ENCODE results near the gene BMPER. TPM values are rescaled to one million over a fixed set of nuclear protein-coding genes. Genes with fewer than 3 reads are reported as not detected.

Gene BMPER
- total and polyA plus RNA-seq, 7 experiments from 2014 or later, result 0.37 to 0.81 (median 0.44) TPM; not detected in 4

GRCh38 chr7:33901847-33902246 lies 3.5 kb upstream of the BMPER start:
- H3K4me1 ChIP-seq (ENCODE audit: control insufficient read depth in 2 of 2, insufficient read depth in 2 of 2, low read length in 2 of 2), result peaks cover 0 to 4% of the 10 kb centered on the region in 2 donors
- CTCF ChIA-PET, result interaction anchor here (1.0 kb wide), 1 partner anchor 716 kb away, joined by 3 read pairs; no protein-coding TSS in a partner anchor
- no peak overlapping the region for H3K27ac ChIP-seq (ENCODE audit: low read depth, low read length)
- H3K27me3 ChIP-seq (ENCODE audit: control insufficient read depth in 2 of 2, insufficient read depth in 2 of 2, low read length in 2 of 2), result peaks cover 4 to 13% of the 10 kb centered on the region in 2 donors
- no peak overlapping the region for H3K4me3 ChIP-seq (ENCODE audit: low read length)
- Mint-ChIP-seq H3K27ac (no peak overlapping the region), H3K9me3 (no peaks in the 10 kb centered on the region), H3K4me1 (peaks cover 7 to 15% (median 10%) of the 10 kb centered on the region in 7 donors), H3K27me3 (peaks cover 63 to 81% (median 68%) of the 10 kb centered on the region in 5 donors), H3K36me3 (no peaks in the 10 kb centered on the region), H3K4me3 (no peak overlapping the region)
- ATAC-seq (no peak), DNase-seq (no peak)
- H3K9me3 ChIP-seq (ENCODE audit: control insufficient read depth in 2 of 3, low read length in 3 of 3), result no peaks in the 10 kb centered on the region
- POLR2A ChIA-PET, result no interaction called here
- no peaks in the 10 kb centered on the region for H3K36me3 ChIP-seq (ENCODE audit: control insufficient read depth in 2 of 3, insufficient read depth in 3 of 3, low read length in 3 of 3)
- intact Hi-C loops (cut with micrococcal nuclease), result no loop called here

GRCh38 chr7:33902746-33903145 lies 2.6 kb upstream of the BMPER start:
- no peak overlapping the region for H3K27ac Mint-ChIP-seq

GRCh38 chr7:33903791-33904680 lies 1.3 kb upstream of the BMPER start:
- intact Hi-C loops (cut with micrococcal nuclease), result no loop called here
- H3K4me3 ChIP-seq (ENCODE audit: low read length), result no peak overlapping the region
- CTCF ChIA-PET, result no interaction called here

More at GRCh38 chr7:33902746-33903145, 2.6 kb upstream of the BMPER start:
- Mint-ChIP-seq H3K27me3 (peaks cover 69 to 84% (median 72%) of the 10 kb centered on the region in 5 donors), H3K4me3 (peak overlapping the region in 3 of 10 donors; percentile 9 to 64 (median 33)), H3K36me3 (no peaks in the 10 kb centered on the region), H3K9me3 (no peaks in the 10 kb centered on the region), H3K4me1 (peaks cover 7 to 15% (median 10%) of the 10 kb centered on the region in 7 donors)
- CTCF ChIA-PET, result no interaction called here
- intact Hi-C loops (cut with micrococcal nuclease), result no loop called here
- H3K27ac ChIP-seq (ENCODE audit: low read depth, low read length), result no peak overlapping the region
- peaks cover 0 to 4% of the 10 kb centered on the region in 2 donors for H3K4me1 ChIP-seq (ENCODE audit: control insufficient read depth in 2 of 2, insufficient read depth in 2 of 2, low read length in 2 of 2)
- POLR2A ChIA-PET, result no interaction called here
- no peak overlapping the region for H3K4me3 ChIP-seq (ENCODE audit: low read length)
- H3K9me3 ChIP-seq (ENCODE audit: control insufficient read depth in 2 of 3, low read length in 3 of 3), result no peaks in the 10 kb centered on the region
- ATAC-seq (no peak), DNase-seq (no peak)
- peaks cover 4 to 13% of the 10 kb centered on the region in 2 donors for H3K27me3 ChIP-seq (ENCODE audit: control insufficient read depth in 2 of 2, insufficient read depth in 2 of 2, low read length in 2 of 2)
- H3K36me3 ChIP-seq (ENCODE audit: control insufficient read depth in 2 of 3, insufficient read depth in 3 of 3, low read length in 3 of 3), result no peaks in the 10 kb centered on the region

GRCh38 chr7:33904681-33905388 lies 504 bp upstream of the BMPER start:
- Histone ChIP-seq H3K27me3 (ENCODE audit: control insufficient read depth in 2 of 2, insufficient read depth in 2 of 2, low read length in 2 of 2) (peaks cover 4 to 13% of the 10 kb centered on the region in 2 donors), H3K4me3 (ENCODE audit: low read length) (no peak overlapping the region), H3K36me3 (ENCODE audit: control insufficient read depth in 2 of 3, insufficient read depth in 3 of 3, low read length in 3 of 3) (no peaks in the 10 kb centered on the region), H3K9me3 (ENCODE audit: control insufficient read depth in 2 of 3, low read length in 3 of 3) (no peaks in the 10 kb centered on the region), H3K27ac (ENCODE audit: low read depth, low read length) (no peak overlapping the region), H3K4me1 (ENCODE audit: control insufficient read depth in 2 of 2, insufficient read depth in 2 of 2, low read length in 2 of 2) (peaks cover 0 to 4% of the 10 kb centered on the region in 2 donors)
- DNase-seq (peak in 1 of 9 donors; percentile 23), ATAC-seq (peak; percentile 36)
- no peaks in the 10 kb centered on the region for H3K9me3 Mint-ChIP-seq
- H3K4me3 Mint-ChIP-seq, result peak overlapping the region in 9 of 10 donors; percentile 33 to 83 (median 63)
- intact Hi-C loops (cut with micrococcal nuclease), result no loop called here
- peaks cover 7 to 15% (median 10%) of the 10 kb centered on the region in 7 donors for H3K4me1 Mint-ChIP-seq
- no peak overlapping the region for H3K27ac Mint-ChIP-seq
- POLR2A ChIA-PET, result no interaction called here
- peaks cover 68 to 83% (median 76%) of the 10 kb centered on the region in 5 donors for H3K27me3 Mint-ChIP-seq
- CTCF ChIA-PET, result no interaction called here
- no peaks in the 10 kb centered on the region for H3K36me3 Mint-ChIP-seq

More at GRCh38 chr7:33903791-33904680, 1.3 kb upstream of the BMPER start:
- ATAC-seq, result peak; percentile 32
- Mint-ChIP-seq H3K4me3 (peak overlapping the region; percentile 35 to 83 (median 70)), H3K9me3 (no peaks in the 10 kb centered on the region), H3K36me3 (no peaks in the 10 kb centered on the region), H3K27ac (no peak overlapping the region), H3K4me1 (peaks cover 7 to 15% (median 10%) of the 10 kb centered on the region in 7 donors), H3K27me3 (peaks cover 70 to 83% (median 77%) of the 10 kb centered on the region in 5 donors)
- Histone ChIP-seq H3K36me3 (ENCODE audit: control insufficient read depth in 2 of 3, insufficient read depth in 3 of 3, low read length in 3 of 3) (no peaks in the 10 kb centered on the region), H3K4me1 (ENCODE audit: control insufficient read depth in 2 of 2, insufficient read depth in 2 of 2, low read length in 2 of 2) (peaks cover 0 to 4% of the 10 kb centered on the region in 2 donors), H3K27me3 (ENCODE audit: control insufficient read depth in 2 of 2, insufficient read depth in 2 of 2, low read length in 2 of 2) (peaks cover 4 to 13% of the 10 kb centered on the region in 2 donors), H3K9me3 (ENCODE audit: control insufficient read depth in 2 of 3, low read length in 3 of 3) (no peaks in the 10 kb centered on the region), H3K27ac (ENCODE audit: low read depth, low read length) (no peak overlapping the region)
- DNase-seq, result no peak
- POLR2A ChIA-PET, result no interaction called here

GRCh38 chr7:33906697-33907096 lies 1.4 kb downstream of the BMPER start:
- Mint-ChIP-seq H3K36me3 (no peaks in the 10 kb centered on the region), H3K27ac (no peak overlapping the region), H3K9me3 (no peaks in the 10 kb centered on the region), H3K4me3 (peak overlapping the region in 2 of 10 donors; percentile 10 to 56), H3K27me3 (peaks cover 59 to 68% (median 66%) of the 10 kb centered on the region in 5 donors), H3K4me1 (peaks cover 7 to 15% (median 10%) of the 10 kb centered on the region in 7 donors)
- intact Hi-C loops (cut with micrococcal nuclease), result no loop called here
- Histone ChIP-seq H3K4me1 (ENCODE audit: control insufficient read depth in 2 of 2, insufficient read depth in 2 of 2, low read length in 2 of 2) (peaks cover 0 to 4% of the 10 kb centered on the region in 2 donors), H3K27me3 (ENCODE audit: control insufficient read depth in 2 of 2, insufficient read depth in 2 of 2, low read length in 2 of 2) (peaks cover 4 to 10% of the 10 kb centered on the region in 2 donors), H3K4me3 (ENCODE audit: low read length) (no peak overlapping the region), H3K36me3 (ENCODE audit: control insufficient read depth in 2 of 3, insufficient read depth in 3 of 3, low read length in 3 of 3) (no peaks in the 10 kb centered on the region), H3K27ac (ENCODE audit: low read depth, low read length) (no peak overlapping the region), H3K9me3 (ENCODE audit: control insufficient read depth in 2 of 3, low read length in 3 of 3) (no peaks in the 10 kb centered on the region)
- POLR2A ChIA-PET, result no interaction called here
- ATAC-seq, result no peak
- DNase-seq, result no peak
- CTCF ChIA-PET, result no interaction called here

- Histone ChIP-seq H3K4me3 (ENCODE audit: low read length) (no peak overlapping the region), H3K36me3 (ENCODE audit: control insufficient read depth in 2 of 3, insufficient read depth in 3 of 3, low read length in 3 of 3) (no peaks in the 10 kb centered on the region), H3K9me3 (ENCODE audit: control insufficient read depth in 2 of 3, low read length in 3 of 3) (no peaks in the 10 kb centered on the region), H3K4me1 (ENCODE audit: control insufficient read depth in 2 of 2, insufficient read depth in 2 of 2, low read length in 2 of 2) (peaks cover 0 to 4% of the 10 kb centered on the region in 2 donors), H3K27ac (ENCODE audit: low read depth, low read length) (no peak overlapping the region), H3K27me3 (ENCODE audit: control insufficient read depth in 2 of 2, insufficient read depth in 2 of 2, low read length in 2 of 2) (peaks cover 4 to 8% of the 10 kb centered on the region in 2 donors)
- H3K36me3 Mint-ChIP-seq, result no peaks in the 10 kb centered on the region
- no peak overlapping the region for H3K4me3 Mint-ChIP-seq
- CTCF ChIA-PET, result no interaction called here
- intact Hi-C loops (cut with micrococcal nuclease), result no loop called here
- no peak for DNase-seq
- peaks cover 50 to 68% (median 58%) of the 10 kb centered on the region in 5 donors for H3K27me3 Mint-ChIP-seq
- no peak for ATAC-seq
- POLR2A ChIA-PET, result no interaction called here
- H3K27ac Mint-ChIP-seq, result no peak overlapping the region
- H3K9me3 Mint-ChIP-seq, result no peaks in the 10 kb centered on the region
- H3K4me1 Mint-ChIP-seq, result peaks cover 7 to 15% (median 10%) of the 10 kb centered on the region in 7 donors
These were observed 2.3 kb downstream of the BMPER start for GRCh38 chr7:33907625-33908024.

Measured in naive thymus-derived CD4-positive, alpha-beta T cell (primary cell).